ENCODE results near the gene PABPN1L. TPM values are rescaled to one million over a fixed set of nuclear protein-coding genes. Genes with fewer than 3 reads are reported as not detected.

Gene PABPN1L
- total and polyA plus RNA-seq, 2 of the 8 experiments (the other 6 are each of a cell fraction or from before 2014, with no cell fraction given) = not detected

DNA sequence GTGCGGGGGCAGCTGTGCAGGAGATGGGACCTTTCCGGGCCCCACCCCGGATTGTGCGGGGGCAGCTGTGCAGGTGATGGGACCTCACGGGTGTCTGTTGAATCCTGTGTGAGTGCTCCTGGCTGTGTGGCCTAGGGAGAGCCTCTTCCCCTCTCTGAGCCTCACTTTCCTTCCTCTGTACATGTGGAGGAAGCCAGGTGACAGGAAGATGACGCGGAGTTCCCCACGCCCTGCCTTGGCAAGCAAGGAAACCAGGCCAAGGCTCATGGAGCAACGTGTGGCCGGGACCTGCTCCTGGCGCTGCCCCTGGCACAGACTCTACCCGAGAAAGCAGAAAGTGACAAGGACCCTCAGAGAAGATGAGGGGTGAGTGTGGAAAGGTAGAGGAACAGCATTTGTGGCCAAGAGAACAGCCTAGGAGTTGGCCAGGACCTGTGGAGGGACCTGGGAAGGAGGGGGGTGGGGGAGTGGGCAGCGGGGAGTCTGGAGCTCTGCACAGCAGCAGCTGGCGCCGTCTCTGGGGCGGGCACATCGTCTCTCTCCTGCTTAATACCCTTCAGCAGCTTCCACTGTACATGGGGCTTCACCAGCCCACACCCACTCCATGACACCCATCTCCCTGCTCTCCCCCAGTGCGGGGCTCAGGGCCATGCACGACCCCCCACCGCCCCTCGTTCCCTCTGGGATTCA is 38.4 kb upstream of the PABPN1L start (continued):
- TF ChIP-seq TAF7 (optimal IDR thresholded peaks at IDR 0.05; ENCODE audit: borderline replicate concordance, low read depth, low read length) (no peak), EZH2 (IDR thresholded peaks at IDR 0.05; ENCODE audit: low read depth, low read length, severe bottlenecking) (no peak)
- TF ChIP-seq, protein P1, sequence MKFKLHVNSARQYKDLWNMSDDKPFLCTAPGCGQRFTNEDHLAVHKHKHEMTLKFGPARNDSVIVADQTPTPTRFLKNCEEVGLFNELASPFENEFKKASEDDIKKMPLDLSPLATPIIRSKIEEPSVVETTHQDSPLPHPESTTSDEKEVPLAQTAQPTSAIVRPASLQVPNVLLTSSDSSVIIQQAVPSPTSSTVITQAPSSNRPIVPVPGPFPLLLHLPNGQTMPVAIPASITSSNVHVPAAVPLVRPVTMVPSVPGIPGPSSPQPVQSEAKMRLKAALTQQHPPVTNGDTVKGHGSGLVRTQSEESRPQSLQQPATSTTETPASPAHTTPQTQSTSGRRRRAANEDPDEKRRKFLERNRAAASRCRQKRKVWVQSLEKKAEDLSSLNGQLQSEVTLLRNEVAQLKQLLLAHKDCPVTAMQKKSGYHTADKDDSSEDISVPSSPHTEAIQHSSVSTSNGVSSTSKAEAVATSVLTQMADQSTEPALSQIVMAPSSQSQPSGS (IDR thresholded peaks at IDR 0.05; ENCODE audit: low read length) = no peak

Data from H1 (cell line).